ENCODE results near the gene FAM107B.
"Not testable (repeated sequence)": the region's sequence is repeated elsewhere in the genome, so short reads cannot be mapped to it uniquely, and the experiment has no call there.

Gene FAM107B

DNA sequence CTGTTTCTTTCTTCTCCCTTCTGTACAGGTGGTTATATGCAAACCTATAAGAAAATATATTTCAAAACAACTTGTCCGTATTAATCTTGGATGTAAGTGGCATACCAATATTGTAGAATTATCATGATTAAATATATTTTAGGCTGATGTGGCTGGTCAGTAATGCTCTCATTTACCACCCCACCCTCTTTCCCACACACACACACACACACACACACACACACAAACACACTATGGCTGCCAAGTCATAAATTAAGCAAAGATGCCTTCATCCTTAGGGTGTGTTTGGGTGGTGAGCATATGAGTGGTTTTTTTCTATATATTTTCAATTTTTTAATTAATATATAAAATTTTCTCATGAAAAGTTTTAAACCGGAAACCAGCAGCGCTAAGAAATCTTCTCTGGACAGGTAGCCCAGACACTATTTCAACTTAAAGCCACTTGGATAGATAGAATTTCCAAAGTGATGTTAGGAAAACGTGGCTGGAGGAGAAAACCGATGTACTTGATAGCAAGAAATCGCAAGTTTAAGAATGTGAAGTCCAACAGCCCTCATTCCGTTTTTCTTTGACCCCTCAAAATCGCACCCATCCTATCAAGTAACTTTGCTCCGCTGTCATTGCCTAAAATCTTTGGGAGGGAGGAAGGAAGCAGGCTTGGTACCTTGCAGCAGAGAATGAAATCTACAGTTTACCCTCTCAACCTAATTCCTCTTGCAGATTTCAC lies 171.7 kb downstream of the FAM107B start:
- DNase-seq (ENCODE audit: low read depth, low spot score) = no peak

DNA sequence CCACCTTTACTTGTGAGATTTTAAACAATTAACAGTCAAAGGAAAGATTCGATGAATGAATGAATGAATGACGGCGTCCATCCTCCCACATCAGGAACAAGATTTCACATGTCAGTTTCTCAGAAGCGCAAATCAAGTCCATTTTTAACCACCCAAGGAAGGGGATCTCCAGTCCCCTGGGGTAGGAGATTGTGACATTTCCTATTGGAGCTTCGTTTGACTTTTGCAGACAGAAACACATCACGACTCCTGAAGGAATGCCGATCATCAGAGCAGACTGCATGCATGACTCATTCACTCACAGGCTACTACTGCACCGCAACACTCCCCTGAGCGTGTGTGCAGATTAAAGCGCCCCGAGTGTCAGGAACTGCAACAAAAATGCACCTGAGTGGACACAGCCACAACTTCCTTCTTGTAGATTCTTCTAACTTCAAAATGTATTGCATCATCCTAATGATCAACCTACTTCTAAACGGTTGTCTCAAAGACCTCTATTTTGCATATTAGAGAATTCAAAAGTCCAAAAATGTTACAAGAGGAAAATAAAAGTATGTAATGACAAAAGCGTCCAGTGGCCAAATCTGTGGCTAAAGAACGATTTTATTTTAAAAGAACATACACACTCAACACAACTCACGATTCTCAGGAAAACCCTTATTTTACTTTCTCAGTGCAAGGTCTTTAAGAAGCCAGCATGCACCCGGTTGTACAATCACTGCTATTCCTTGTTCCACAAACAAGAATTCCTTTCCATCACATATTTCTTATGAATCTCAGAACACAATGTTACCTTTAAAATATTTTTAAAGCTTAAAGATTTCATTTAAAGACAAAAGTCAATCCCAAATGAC lies 172.6 kb downstream of the FAM107B start:
- DNase-seq (ENCODE audit: low read depth, low spot score) = no peak

DNA sequence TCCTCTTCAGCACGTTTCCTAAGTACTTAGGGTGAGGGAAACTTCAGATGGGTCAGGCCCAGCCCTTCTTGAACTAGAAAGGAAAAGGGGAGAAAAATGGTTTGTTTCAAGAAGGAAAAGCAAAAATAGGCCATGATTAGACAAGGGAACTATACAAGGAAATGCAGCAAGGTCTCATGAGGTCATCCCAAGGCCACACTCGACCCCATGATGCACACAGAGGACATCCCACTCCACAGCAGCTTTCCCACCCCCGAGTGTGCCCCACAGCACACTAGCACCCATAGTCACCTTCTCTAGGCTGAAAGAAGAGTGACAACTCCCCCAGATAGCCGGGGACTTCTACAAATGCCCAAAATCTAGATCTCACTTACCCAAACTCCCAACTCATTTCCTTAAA lies 173.4 kb downstream of the FAM107B start:
- DNase-seq (ENCODE audit: low read depth, low spot score) = no peak

DNA sequence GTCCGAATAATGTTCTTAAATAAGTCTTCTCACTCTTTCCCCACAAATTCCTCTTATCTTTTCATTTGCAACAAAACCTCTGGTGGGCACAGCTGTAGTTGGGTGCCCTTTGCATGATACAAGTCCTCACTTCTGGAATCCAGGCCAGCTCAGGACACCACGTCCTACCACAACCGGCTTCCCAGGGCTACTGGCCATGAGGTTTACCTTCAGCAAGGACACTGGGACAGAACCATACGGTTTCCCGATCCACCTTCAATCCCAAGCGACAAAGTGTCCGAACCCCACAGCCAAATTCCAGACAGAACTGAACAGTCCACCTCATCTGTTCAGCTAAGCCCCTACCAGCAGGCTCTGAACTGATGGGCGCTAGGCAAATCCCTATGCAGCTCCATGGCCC lies 174.6 kb downstream of the FAM107B start:
- no peak for DNase-seq (ENCODE audit: low read depth, low spot score)

DNA sequence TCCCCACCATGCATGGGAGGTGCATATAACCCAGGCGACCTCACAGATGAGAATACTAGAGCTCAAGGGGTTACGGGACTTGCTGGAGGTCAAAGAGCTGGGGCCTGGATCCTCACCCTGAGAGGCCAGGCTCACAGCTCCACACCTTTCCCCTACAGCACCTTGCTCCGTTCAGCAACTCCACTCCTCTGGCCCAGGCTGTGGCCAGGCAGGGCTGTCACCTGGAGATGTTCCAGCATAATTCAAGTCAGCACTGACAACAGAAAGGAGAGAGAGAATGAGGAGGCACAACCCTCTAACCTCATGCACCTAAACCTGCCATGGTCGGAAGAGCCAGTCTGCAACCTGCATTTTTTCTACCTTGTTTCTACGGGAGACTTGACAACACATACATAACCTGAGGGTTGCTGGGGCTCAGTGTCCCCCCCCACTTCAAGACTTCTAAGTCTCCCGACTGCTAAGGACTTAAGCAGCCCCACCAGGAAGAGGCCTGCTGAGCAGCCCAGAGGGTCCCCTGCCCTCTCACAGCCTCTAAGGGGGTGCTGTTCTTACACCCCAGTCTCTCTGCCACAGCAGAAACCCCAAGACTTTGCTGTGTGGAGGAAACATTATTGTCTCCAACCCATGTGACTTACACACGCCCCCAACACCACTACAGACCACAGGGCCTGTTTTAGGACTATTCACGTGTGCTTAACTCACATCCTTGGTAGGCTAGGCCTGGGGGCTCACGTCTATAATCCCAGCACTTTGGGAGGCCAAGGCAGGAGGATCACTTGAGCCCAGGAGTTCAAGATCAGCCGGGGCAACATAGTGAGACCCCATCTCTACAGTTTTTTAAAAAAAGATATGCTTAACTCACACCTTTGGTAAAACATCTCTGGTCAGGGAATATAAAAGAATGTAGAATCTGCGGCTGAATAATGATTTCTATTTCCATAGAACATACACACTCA lies 175.6 kb downstream of the FAM107B start:
- no peak for DNase-seq (ENCODE audit: low read depth, low spot score)

DNA sequence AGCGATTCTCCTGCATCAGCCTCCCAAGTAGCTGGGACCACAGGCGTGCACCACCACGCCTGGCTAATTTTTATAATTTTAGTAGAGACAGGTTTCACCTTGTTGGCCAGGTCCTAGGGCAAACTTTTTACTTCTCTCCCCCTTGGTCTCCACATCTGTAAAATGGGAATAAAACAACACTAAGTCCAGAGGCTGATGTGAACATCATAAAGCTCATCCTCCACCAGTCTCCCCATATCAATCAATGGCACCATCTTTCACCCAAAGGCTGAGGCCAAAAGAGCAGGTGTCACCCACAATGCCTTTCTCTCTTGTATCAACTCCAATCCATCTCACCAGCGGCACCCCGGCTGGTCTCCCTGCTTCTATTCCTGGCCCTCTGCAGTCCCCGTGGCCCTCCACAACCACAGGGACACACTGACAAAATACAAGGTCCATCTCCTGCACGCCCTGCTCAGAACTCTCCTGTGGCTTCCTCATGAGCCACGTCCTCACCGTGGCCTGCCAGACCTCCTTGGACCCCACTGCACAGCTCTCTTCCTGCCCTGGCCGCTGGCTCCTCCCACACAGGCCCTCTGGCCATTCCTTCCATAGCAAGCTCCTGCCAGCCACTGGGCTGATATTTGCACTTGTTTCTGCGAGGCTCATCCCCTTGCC lies 179.0 kb downstream of the FAM107B start:
- DNase-seq (ENCODE audit: low read depth, low spot score) = no peak

DNA sequence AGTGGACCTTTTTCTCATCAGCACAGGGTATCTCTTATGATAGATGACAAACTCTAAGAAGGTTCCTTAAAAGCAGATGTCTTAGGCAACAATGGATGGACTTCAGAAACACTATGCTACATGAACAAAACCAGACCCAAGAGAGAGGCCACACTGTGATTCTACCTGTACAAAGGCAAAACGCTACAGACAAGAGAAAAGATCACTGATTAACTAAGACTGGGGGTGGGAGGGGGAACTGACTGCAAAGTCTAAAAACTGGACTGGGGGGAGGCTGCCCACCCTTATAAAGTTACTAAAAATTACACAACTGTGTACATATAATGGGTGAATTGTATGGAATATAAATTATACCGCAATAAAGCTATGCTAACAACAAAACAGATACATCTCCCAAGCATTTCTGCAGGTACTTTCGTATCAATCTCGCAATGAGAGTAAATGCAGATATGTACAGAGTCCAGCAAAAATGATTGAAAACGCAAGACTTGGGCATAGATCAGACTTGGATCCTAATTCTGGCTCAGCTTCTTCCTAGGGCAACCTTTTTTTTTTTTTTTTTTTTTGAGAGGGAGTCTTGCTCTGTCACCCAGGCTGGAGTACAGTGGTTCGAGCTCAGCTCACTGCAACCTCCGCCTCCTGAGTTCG lies 179.7 kb downstream of the FAM107B start:
- DNase-seq (ENCODE audit: low read depth, low spot score) = no peak

DNA sequence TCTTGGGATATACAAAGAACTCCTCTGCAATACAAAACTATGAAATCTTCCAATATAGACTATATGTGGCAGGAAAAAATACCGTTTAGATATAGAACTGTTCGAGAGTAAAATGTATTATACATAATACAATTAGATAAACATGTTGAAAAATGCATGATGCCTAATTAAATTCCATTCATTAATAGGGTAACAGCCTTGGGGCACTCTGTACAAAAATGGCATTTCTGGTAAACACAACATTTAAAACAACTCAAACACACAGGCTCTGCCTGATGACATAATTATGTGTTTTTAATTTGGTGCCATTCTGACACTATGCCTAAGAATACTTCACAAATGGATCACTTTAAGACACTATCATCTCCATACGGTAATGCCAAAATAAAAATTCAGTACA lies 180.9 kb downstream of the FAM107B start:
- no peak for DNase-seq (ENCODE audit: low read depth, low spot score)

DNA sequence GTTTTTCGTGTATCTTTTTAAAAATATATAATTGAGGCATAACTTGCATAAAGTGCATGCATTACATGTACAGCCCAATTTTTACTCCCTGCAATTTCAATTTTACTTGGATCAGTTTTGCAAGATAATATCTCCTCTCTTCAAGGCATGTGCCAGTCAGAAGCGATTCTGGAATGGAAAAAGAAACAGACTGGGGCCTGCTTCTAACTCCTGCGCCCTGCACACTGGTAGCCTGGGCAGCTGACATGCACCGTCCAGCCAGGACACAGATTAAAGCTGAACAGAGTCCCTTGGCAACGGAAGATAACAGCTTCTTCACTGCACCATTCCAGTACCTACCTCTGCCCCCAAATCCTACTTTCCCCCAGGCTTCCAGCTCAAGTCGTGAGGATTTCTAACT lies 182.1 kb downstream of the FAM107B start:
- no peak for DNase-seq (ENCODE audit: low read depth, low spot score)

DNA sequence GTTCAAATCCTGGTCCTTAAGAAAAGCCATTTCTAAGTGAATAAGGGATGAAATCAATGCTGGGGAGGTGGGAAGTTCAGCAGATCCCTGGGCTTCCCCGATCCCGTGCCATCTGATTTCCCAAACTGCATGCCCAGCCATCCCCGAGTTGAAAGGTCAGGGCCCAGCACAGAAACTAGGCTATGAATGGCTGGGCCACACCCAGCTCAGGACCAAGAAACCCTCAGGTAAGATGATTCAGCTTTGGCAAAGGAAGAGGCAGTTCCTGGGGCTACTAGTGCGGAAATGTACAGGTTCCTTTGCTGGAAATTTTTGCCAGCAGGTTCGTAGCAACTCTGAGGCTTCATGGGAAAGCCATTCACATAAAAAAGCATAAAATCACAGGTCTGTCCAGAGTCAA lies 182.7 kb downstream of the FAM107B start:
- no peak for DNase-seq (ENCODE audit: low read depth, low spot score)

DNA sequence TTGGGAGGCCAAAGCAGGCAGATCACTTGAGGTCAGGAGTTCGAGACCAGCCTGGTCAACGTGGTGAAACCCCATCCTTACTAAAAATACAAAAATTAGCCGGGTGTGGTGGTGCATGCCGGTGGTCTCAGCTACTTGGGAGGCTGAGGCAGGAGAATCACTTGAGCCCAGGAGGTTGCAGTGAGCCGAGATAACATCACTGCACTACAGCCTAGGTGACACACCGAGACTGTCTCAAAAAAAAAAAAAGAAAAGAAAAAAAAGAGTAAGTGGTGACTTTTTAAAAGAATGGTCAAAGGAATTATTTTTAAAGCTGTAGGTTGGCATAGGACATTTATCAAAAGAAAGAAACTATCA lies 185.8 kb downstream of the FAM107B start:
- not testable (repeated sequence) for DNase-seq (ENCODE audit: low read depth, low spot score)

DNA sequence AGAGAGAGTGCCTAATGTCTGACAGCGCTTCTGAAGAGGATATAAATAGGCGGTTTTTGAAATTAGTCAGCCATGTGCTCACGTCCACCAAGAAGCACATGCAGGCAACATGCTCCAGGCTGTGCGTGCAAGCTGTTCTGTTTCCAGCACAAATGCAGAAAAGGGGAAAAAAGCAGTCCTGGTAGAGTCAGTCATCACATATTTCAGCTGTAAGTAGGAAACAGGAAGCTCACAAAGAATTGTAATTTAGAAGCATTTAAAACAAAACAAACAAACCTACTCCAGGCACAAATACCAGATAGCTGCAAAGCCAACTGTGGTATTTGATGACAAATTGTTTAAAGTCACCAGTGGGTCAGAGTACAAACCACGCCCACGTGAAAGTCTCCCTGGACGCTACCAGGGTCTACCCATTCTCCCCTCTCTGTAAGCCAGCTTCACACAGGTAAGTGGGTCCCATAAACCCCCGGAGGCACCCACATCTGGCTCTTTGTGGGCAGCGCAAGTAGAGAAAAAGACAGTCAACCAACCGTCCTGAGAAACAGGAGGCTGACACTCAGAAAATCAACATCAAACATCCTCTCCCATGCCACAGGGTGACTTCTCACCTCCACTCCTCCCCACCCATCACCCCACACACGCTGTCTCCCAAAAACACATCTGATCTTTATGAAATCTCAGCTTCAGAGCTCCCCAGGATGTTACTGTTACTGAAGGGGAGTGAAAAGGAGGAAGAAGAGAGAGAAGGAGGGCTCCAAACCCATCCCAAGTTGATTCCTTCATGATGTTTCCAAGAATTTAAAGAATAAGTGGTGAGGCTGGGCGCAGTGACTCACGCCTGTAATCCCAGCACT lies 186.4 kb downstream of the FAM107B start:
- no peak for DNase-seq (ENCODE audit: low read depth, low spot score)

DNA sequence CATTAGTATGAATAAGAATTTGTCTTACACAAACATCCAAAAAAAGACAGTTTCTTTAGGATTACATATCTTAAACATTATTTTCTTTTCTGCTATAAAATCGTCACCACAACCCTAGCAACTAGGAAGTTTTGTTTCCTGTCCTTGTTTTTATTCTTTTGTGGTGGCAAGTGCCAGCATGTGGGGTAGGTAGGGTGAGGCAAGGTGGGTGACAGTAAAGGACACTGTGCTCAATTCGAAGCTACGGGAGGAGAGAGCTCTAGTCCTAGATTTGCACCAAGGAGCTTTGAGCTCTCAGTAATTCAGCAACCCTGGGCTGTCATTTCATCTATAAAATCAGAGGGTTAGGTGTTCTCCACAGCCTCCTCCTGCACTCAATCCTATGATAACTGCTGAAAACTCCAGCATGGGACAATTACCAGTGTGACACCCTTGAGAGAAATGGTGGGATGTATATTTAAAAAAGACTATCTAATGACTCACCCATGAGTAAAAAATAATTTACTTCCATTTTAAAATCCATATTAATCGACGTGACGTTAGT lies 187.1 kb downstream of the FAM107B start:
- DNase-seq (ENCODE audit: low read depth, low spot score) = no peak

DNA sequence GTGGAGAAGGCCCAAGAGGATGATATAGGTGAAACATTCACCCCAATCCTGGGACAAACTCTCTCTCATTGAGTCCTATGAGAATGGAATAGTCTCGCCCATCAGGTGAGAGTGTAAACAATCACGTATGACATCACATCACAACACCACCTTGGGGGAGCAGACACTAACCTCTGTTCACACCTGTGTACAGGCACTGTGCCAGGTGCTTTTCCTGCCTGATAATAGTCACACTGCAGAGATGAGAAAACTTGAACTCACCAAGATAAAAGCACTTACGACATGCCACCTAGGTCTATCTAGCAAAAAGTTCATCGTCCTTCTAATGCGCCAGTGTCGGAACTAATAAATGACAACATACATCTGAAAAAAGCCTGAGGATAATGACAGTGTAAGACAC lies 187.8 kb downstream of the FAM107B start:
- no peak for DNase-seq (ENCODE audit: low read depth, low spot score)

DNA sequence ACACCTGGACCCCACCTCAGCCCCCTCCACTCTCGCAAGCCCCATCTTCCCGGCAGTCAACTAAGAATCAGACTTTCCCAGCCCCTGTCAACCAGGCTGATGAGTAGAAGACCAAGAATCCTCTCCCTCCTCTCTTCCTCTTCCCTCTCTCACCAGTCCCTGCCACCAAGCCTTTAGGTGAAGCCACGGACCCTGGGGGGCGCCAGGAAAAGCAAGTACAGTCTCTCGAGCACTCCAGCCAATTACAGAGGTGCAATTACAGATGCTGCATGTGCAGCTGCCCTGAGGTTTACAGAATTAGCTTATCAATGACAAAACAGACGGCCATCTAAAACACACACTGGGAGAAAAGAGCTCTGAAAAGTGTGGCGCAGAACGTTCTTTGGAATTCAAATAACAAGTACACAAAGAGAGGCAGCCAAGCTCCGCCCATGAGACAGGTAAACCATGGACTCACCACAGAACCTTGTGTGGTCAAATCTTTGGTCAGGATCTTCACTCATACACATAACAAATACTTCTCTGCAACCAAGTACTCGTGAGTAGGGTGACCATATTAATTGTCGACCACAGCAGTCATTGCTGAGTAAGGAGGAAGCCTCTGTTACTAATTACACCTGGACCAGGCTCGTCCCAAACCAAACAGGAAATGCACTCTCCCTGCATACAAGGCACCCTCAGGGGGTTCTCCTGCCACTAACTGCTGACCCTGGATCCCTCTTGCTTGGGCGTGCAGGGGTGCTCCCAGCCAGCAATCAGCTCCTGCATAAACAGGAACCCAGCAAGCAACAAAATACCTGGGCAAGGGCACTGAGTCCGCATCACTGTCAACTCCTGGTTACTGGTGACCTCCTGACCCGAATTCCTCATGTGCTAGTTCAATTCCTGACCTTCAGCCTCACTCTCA lies 189.2 kb downstream of the FAM107B start:
- DNase-seq (ENCODE audit: low read depth, low spot score) = no peak

DNA sequence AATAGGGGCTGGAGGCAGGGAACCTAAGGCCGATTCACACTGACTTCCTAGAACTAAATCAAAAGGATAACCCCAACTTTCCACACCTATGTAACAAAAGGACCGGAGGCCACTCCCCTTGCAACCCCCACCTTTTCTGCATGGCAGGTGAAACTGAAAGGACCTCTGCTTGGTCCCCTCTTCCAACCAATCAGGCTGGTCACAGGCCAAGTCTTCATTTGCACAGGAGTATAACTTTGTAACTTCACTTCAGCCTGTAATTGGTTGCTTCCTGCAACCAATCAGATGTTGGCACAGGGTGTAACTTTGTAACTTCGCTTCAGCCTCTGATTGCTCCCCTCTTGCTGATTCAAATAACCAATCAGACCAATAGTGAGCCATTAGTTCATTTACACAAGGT lies 190.0 kb downstream of the FAM107B start:
- DNase-seq (ENCODE audit: low read depth, low spot score) = no peak

DNA sequence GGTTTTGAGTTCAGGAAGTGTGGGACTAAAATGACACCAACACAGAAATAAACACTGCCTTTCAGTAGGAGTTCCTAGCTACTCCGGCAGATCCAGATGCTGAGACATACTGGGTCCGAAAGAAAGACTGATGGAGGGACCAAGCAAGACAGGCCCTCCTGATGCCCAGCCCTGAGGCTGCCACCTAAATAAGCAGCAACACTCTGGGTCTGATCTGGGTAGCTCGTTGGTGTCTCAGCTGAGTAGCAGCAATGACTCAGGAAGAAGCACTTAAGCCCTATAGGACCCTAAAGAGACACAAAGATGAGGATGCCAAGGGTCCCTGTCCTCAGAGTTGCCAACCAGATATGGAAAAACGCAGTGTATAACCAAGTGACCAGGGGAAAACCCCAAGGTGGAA lies 190.7 kb downstream of the FAM107B start:
- no peak for DNase-seq (ENCODE audit: low read depth, low spot score)

DNA sequence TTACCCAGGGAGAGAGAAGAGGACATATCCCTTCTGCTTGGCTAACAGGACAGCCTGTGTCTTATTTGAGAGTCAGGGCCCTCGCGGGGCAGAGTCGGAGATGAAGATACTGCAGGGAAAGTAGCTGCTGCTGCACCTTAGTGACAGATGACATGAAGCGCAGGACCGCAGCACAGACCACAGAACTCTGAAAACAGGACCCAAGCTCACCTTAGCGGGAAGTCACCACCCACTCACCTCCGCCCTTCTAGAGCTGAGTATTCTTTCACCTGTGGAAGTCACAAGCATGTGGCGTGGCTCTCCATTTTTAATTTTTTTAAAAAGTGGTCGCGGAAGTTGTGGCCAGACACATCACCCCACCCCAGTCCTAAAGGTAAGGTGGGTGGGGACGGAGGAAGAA lies 191.4 kb downstream of the FAM107B start:
- DNase-seq (ENCODE audit: low read depth, low spot score) = peak; percentile 73
